GM13976 (cell line): ENCODE data around the gene CCDC33.

Experiments
- DNase-seq: peaks from one replicate; pipeline ENCODE4 v3.0.0; 2012; ENCODE audit warnings: low spot score
- in situ Hi-C: fragments of 300-500 bp; cut with MboI; formaldehyde crosslinking; loops from one replicate; pipeline ENCODE4 v1.12.0; 2022; ENCODE audit warnings: low sequenced_read_pairs, mixed read lengths, inconsistent platforms; ENCODE audit not compliant: unreplicated experiment
- TF ChIP-seq, protein P1 (sequence below): IDR thresholded peaks from 2 replicates; pipeline ENCODE4 v1.5.1; 2012; ENCODE audit warnings: borderline replicate concordance, mild to moderate bottlenecking; ENCODE audit not compliant: insufficient read depth; ENCODE audit errors: extremely low read depth, missing control alignments, control extremely low read depth

The CCDC33 gene

DNA sequence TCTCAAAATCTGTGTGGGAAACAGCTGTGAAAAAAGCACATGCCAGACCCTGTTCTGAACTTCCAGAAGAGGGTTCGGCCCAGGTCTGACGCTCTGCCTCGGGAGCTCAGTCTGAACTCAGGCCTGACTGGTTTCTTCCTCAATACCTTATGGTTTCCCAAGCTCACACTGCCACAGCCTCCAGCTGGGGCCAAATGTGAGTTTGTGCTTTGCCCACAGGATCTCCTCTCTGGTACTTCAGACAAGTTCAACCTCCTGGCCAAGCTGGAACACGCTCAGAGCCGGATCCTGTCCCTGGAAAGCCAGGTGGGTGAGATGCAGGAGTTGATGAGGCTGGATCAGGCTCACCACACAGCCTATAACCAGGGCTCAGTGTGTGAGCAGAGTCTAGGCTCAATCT is 97.5 kb downstream of the CCDC33 start:
- TF ChIP-seq, protein P1, sequence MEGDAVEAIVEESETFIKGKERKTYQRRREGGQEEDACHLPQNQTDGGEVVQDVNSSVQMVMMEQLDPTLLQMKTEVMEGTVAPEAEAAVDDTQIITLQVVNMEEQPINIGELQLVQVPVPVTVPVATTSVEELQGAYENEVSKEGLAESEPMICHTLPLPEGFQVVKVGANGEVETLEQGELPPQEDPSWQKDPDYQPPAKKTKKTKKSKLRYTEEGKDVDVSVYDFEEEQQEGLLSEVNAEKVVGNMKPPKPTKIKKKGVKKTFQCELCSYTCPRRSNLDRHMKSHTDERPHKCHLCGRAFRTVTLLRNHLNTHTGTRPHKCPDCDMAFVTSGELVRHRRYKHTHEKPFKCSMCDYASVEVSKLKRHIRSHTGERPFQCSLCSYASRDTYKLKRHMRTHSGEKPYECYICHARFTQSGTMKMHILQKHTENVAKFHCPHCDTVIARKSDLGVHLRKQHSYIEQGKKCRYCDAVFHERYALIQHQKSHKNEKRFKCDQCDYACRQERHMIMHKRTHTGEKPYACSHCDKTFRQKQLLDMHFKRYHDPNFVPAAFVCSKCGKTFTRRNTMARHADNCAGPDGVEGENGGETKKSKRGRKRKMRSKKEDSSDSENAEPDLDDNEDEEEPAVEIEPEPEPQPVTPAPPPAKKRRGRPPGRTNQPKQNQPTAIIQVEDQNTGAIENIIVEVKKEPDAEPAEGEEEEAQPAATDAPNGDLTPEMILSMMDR = no peak
- in situ Hi-C loops = no loop called here
- no peak for DNase-seq

DNA sequence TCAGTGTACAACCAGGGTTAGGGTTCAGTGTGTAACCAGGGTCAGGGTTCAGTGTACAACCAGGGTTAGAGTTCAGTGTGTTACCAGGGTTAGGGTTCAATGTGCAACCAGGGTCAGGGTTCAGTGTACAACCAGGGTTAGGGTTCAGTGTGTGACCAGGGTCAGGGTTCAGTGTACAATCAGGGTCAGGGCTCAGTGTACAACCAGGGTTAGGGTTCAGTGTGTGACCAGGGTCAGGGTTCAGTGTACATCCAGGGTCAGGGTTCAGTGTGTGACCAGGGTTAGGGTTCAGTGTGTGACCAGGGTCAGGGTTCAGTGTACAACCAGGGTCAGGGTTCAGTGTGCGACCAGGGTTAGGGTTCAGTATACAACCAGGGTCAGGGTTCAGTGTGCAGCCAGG is 98.0 kb downstream of the CCDC33 start:
- in situ Hi-C loops = no loop called here
- DNase-seq = no peak
- TF ChIP-seq, protein P1 = no peak

DNA sequence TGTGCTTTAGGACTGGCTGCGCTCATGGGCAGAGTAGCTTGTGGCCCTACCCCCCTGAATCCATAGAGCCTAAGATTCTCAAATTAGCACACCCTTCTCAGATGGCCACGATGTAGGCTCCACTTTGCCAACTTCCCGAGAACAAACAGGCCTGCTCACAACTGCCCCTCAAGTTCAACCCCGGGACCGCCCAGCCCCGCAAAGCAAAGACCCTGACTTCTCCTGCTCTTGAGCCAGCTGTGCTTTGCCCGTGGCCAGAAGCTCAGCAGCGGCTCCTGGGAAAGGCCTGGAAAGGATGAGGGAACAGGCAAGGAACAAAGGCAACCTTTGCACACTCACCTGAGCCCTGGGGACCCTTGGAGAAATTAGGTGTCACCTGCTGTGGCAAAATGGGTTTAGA is 99.3 kb downstream of the CCDC33 start:
- in situ Hi-C loops = no loop called here
- TF ChIP-seq, protein P1 = no peak

DNA sequence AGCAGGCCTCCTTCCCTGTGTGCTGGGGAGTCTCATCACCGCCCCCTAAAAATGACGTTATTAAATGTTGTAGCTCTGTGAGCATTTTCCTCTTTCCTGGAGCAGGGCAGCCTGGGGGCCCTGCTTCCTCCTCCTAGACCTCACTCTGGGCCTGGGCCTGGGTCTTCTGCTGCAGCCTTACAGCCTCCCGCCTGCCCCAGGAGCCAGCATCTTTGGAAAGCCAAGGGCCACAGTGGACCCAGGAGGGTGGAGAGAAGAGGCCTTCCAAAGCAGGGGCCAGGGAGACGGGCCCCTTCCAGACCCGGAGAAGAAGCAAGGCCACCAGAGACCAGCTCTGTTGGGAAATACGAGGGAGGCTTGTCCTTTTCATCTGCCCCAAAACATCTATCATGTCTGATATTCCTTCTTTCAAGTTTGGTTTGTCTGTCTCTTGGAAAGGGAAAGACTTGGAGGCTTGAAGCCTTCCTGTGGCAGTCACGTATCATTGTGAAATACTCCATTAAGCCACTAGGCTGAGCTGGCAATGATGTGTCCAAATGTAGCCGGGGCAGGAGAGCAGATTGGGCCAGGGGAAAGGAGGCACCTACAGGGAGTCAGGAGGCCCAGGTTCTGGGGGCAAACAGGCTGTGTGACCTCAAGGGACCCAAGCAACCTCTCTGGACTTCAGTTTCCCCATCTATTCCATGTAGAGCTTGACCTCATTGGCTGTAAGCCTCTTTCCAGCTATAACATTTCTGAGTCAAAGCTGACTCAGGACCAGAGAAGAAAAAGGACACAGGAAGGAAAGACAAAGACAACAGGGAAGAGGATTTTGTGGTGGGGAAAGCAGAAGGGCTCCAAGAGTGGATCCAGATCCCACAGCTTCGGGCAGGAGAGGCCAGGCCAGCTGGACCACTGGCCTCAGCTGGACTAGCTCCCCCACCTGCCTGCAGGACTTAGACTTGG is 100.2 kb downstream of the CCDC33 start:
- DNase-seq = no peak
- TF ChIP-seq, protein P1 = no peak
- in situ Hi-C loops = no loop called here

More for the DNA sequence above, 99.3 kb downstream of the CCDC33 start:
- DNase-seq = no peak

DNA sequence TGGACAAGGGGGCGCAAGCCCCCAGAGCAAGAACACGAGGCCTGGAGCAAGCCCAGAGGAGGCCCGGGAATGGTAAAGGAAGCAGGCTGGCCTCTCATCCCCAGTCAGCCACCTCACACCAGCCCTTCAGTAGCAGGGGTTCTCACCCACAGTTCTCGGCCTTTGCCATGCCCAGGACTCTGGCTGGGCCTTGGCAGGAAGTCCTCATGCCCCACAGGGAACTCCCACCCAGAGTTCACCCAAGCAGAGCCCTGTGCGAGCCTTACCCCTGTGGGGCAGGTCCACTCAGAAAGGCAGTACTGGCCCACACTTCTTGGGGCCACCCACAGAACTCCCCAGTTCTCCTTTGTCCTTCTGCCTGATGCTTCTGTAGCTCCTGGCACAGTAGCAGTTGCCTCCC is 101.0 kb downstream of the CCDC33 start:
- TF ChIP-seq, protein P1 = no peak
- no peak for DNase-seq
- in situ Hi-C loops = no loop called here

DNA sequence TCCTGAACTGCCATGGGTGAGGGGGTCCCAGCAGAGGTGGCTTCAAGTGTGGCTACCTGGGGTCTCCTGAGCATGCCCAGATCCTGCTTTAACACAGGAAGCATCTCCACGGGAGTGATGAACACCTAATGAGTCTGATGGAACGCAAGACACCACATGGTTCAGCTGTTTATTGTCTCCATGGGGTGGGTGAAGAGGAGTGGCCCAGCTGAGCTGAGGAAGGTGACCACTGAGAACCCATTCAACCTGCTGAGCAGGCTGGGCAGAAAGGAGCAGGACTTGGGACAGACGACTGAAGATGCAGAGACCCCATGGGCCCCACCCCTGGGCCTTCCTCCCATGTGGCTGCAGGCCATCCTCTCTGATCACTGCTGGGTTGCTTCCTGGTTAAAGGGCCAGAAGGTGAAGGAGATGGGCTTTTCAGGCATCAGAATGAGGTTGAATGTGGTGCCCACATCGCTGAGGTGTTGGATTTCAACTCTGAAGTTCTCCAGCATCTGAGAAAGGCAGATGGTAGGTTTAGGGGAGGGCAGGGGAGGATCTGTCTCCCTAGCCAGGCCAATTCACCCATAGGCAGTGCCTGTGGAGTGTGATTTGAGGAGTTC is 101.6 kb downstream of the CCDC33 start:
- TF ChIP-seq, protein P1 = no peak
- in situ Hi-C loops = no loop called here

More for the DNA sequence above, 101.6 kb downstream of the CCDC33 start:
- no peak for DNase-seq
